Epithelial cell of umbilical artery (primary cell): ENCODE results near the gene PSMD4. TPM values are rescaled to one million over a fixed set of nuclear protein-coding genes. Genes with fewer than 3 reads are reported as not detected.

Experiments
- total RNA-seq: library from RNA; depleted of rRNA; stranded (reverse); fragments of >200 nt; gene quantifications from 2 replicates; pipeline ENCODE4 v1.2.3, GENCODE V29; 2014

The PSMD4 gene
- 255 and 270 TPM in 2 replicates for total RNA-seq

GRCh38 chr1:151254217-151255213, at the start of gene PSMD4:
Gene PSMD4 (plus strand): TSS chr1:151254734. CDS start chr1:151254783, 49 bp downstream.

GRCh38 chr1:151281969-151282882, 27.7 kb downstream of the PSMD4 start, which contains the start of gene ZNF687:
Gene ZNF687 (plus strand): TSS chr1:151282299. CDS start chr1:151286292, 3,993 bp downstream.

Other genes starting within 250 kb of the PSMD4 start
- gene MINDY1, start 247.8 kb upstream of the PSMD4 start, total RNA-seq, result 4.5 and 6.2 TPM in 2 replicates
- gene PRUNE1, start 246.3 kb upstream of the PSMD4 start, total RNA-seq, result 4.2 and 5.0 TPM in 2 replicates
- 0.32 and 0.46 TPM in 2 replicates for gene BNIPL, start 218.1 kb upstream of the PSMD4 start, total RNA-seq
- 1.3 and 1.5 TPM in 2 replicates for gene C1orf56, start 207.0 kb upstream of the PSMD4 start, total RNA-seq
- 67.6 and 76.9 TPM in 2 replicates for gene CDC42SE1, start 195.1 kb upstream of the PSMD4 start, total RNA-seq
- gene MLLT11, start 194.3 kb upstream of the PSMD4 start, total RNA-seq, result 3.8 and 5.8 TPM in 2 replicates
- gene GABPB2, start 184.0 kb upstream of the PSMD4 start, total RNA-seq, result 4.5 and 6.5 TPM in 2 replicates
- 5.8 and 8.8 TPM in 2 replicates for gene SEMA6C, start 108.1 kb upstream of the PSMD4 start, total RNA-seq
- gene TNFAIP8L2, start 98.1 kb upstream of the PSMD4 start, total RNA-seq, result not detected in 2 replicates
- gene LYSMD1, start 88.8 kb upstream of the PSMD4 start, total RNA-seq, result 2.6 and 4.4 TPM in 2 replicates
- 20.4 and 20.5 TPM in 2 replicates for gene SCNM1, start 88.6 kb upstream of the PSMD4 start, total RNA-seq
- gene TMOD4, start 78.8 kb upstream of the PSMD4 start, total RNA-seq, result not detected in 2 replicates
- gene VPS72, start 64.5 kb upstream of the PSMD4 start, total RNA-seq, result 69.8 and 76.7 TPM in 2 replicates
- 45.1 and 48.6 TPM in 2 replicates for gene PIP5K1A, start 56.2 kb upstream of the PSMD4 start, total RNA-seq
- 6.7 and 6.8 TPM in 2 replicates for gene ZNF687, start 27.6 kb downstream of the PSMD4 start, total RNA-seq
- gene PI4KB, start 72.7 kb downstream of the PSMD4 start, total RNA-seq, result 29.2 and 37.8 TPM in 2 replicates
- 44.8 and 63.5 TPM in 2 replicates for gene RFX5, start 92.5 kb downstream of the PSMD4 start, total RNA-seq
- gene SELENBP1, start 118.0 kb downstream of the PSMD4 start, total RNA-seq, result 11.0 and 18.7 TPM in 2 replicates
- gene PSMB4, start 144.8 kb downstream of the PSMD4 start, total RNA-seq, result 409 and 511 TPM in 2 replicates
- gene POGZ, start 204.8 kb downstream of the PSMD4 start, total RNA-seq, result 10.4 and 12.3 TPM in 2 replicates